ENCODE results near the gene AFM. TPM values are rescaled to one million over a fixed set of nuclear protein-coding genes. Genes with fewer than 3 reads are reported as not detected.
A peak's percentile ranks its signal among the peaks of the same experiment; 100 is the strongest.

AFM gene
- total and polyA plus RNA-seq, 2 of the 13 experiments (the other 11 are each of a cell fraction or from before 2014, with no cell fraction given) = 0.13 to 1.8 TPM

GRCh38 chr4:73479323-73479722 lies 2.2 kb upstream of the AFM start:
- no peaks in the 10 kb centered on the region for H3K27me3 ChIP-seq (ENCODE audit: control insufficient read depth in 1 of 2, insufficient read depth in 2 of 2, low read length in 2 of 2)
- FAIRE-seq (peak; percentile 46), DNase-seq (ENCODE audit: low spot score) (no peak), ATAC-seq (no peak)
- TF ChIP-seq GATAD2A (CRISPR knock-in tag; IDR thresholded peaks at IDR 0.05) = no peak
- no peak for TF ChIP-seq RFXAP (CRISPR knock-in tag; IDR thresholded peaks at IDR 0.05; ENCODE audit: borderline replicate concordance)
- TF ChIP-seq ONECUT2 (CRISPR knock-in tag; IDR thresholded peaks at IDR 0.05) = peak; percentile 77
- no peak for TF ChIP-seq ZNF138 (CRISPR knock-in tag; IDR thresholded peaks at IDR 0.05; ENCODE audit: low read depth)
- TF ChIP-seq ZC3H4 (CRISPR knock-in tag; IDR thresholded peaks at IDR 0.05; ENCODE audit: borderline replicate concordance) = no peak
- no peak for TF ChIP-seq ZNF790 (CRISPR knock-in tag; IDR thresholded peaks at IDR 0.05; ENCODE audit: borderline replicate concordance)
- no peak for TF ChIP-seq PPARG (CRISPR knock-in tag; conservative IDR thresholded peaks at IDR 0.05)
- TF ChIP-seq MED1 (CRISPR knock-in tag; IDR thresholded peaks at IDR 0.05) = no peak
- no peak for TF ChIP-seq ZNF282 (IDR thresholded peaks at IDR 0.05; ENCODE audit: partially characterized antibody)
- peak in 1 of 2 experiments; percentile 39; a peak in 2 of 4 replicates for TF ChIP-seq MAFK (conservative IDR thresholded peaks at IDR 0.05 in 1 of 2, IDR thresholded peaks at IDR 0.05 in 1 of 2; ENCODE audit: low read length in 2 of 2)
- in situ Hi-C loops (cut with HindIII; ENCODE audit: extremely low pct_ligation_motif_present, low pct_unique_long_range_greater_than_20kb) (no loop called here), intact Hi-C loops (cut with micrococcal nuclease; ENCODE audit: unreplicated experiment) (no loop called here)
- no peaks in the 10 kb centered on the region for H4K20me1 ChIP-seq (ENCODE audit: insufficient read depth, low read length)
- no peak overlapping the region for H3K4me3 ChIP-seq (replicated peaks in 1 of 3; ENCODE audit: insufficient read depth in 1 of 3, low read depth in 2 of 3, low read length in 3 of 3)
- ChIA-PET POLR2A (no interaction called here), CTCF (ENCODE audit: low intra/inter-chr PET ratio, low total read pairs) (no interaction called here)
- no peak overlapping the region for H2AFZ ChIP-seq (ENCODE audit: low read length)
- peaks cover 33% of the 10 kb centered on the region for H3K4me1 ChIP-seq (ENCODE audit: insufficient read depth, low read length)
- H3K79me2 ChIP-seq (ENCODE audit: insufficient read depth, low read length) = no peaks in the 10 kb centered on the region
- BruUV-seq (replicated peaks) = no TSS peak
- H3K27ac ChIP-seq (ENCODE audit: extremely low read length, insufficient read depth, low read length) = no peak overlapping the region
- no peak overlapping the region for H3K4me2 ChIP-seq (ENCODE audit: low read depth, low read length)
- H3K9me3 ChIP-seq (ENCODE audit: low read length) = peaks cover 15% of the 10 kb centered on the region
- 42% methylated on average over 1 of the region's 1 CpG for WGBS (ENCODE audit: low lambda C conversion rate)
- no peak overlapping the region for H3K9ac ChIP-seq (ENCODE audit: insufficient read depth, low read depth, low read length)
- H3K36me3 ChIP-seq (replicated peaks in 1 of 2; ENCODE audit: control insufficient read depth in 1 of 2, insufficient read depth in 2 of 2, low read length in 2 of 2) = no peaks in the 10 kb centered on the region

GRCh38 chr4:73485085-73485484 lies 3.5 kb downstream of the AFM start:
- Histone ChIP-seq H4K20me1 (ENCODE audit: insufficient read depth, low read length) (no peaks in the 10 kb centered on the region), H3K4me3 (replicated peaks in 1 of 3; ENCODE audit: insufficient read depth in 1 of 3, low read depth in 2 of 3, low read length in 3 of 3) (no peak overlapping the region), H3K4me1 (ENCODE audit: insufficient read depth, low read length) (peaks cover 37% of the 10 kb centered on the region), H3K27me3 (ENCODE audit: control insufficient read depth in 1 of 2, insufficient read depth in 2 of 2, low read length in 2 of 2) (no peaks in the 10 kb centered on the region), H3K36me3 (replicated peaks in 1 of 2; ENCODE audit: control insufficient read depth in 1 of 2, insufficient read depth in 2 of 2, low read length in 2 of 2) (no peaks in the 10 kb centered on the region), H3K9me3 (ENCODE audit: low read length) (no peaks in the 10 kb centered on the region), H2AFZ (ENCODE audit: low read length) (no peak overlapping the region), H3K79me2 (ENCODE audit: insufficient read depth, low read length) (no peaks in the 10 kb centered on the region), H3K27ac (ENCODE audit: extremely low read length, insufficient read depth, low read length) (no peak overlapping the region), H3K9ac (ENCODE audit: insufficient read depth, low read depth, low read length) (no peak overlapping the region), H3K4me2 (ENCODE audit: low read depth, low read length) (no peak overlapping the region)
- no TSS peak for BruUV-seq (replicated peaks)
- ATAC-seq (no peak), FAIRE-seq (no peak), DNase-seq (ENCODE audit: low spot score) (no peak)
- in situ Hi-C loops (cut with HindIII; ENCODE audit: extremely low pct_ligation_motif_present, low pct_unique_long_range_greater_than_20kb) (no loop called here), intact Hi-C loops (cut with micrococcal nuclease; ENCODE audit: unreplicated experiment) (loop anchor here (10.0 kb wide), 1 partner anchor 50 kb away; no protein-coding TSS in a partner anchor)
- CTCF ChIA-PET (ENCODE audit: low intra/inter-chr PET ratio, low total read pairs) = no interaction called here
- POLR2A ChIA-PET = no interaction called here
- TF ChIP-seq ZNF234 (CRISPR knock-in tag; conservative IDR thresholded peaks at IDR 0.05) (no peak), CREM (IDR thresholded peaks at IDR 0.05) (no peak), CREM (CRISPR knock-in tag; IDR thresholded peaks at IDR 0.05) (no peak), RFX3 (CRISPR knock-in tag; IDR thresholded peaks at IDR 0.05) (no peak), ZNF335 (CRISPR knock-in tag; IDR thresholded peaks at IDR 0.05) (no peak), ZNF562 (CRISPR knock-in tag; IDR thresholded peaks at IDR 0.05; ENCODE audit: borderline replicate concordance) (no peak), ZNF10 (CRISPR knock-in tag; IDR thresholded peaks at IDR 0.05; ENCODE audit: borderline replicate concordance, low read depth) (no peak), KLF12 (CRISPR knock-in tag; IDR thresholded peaks at IDR 0.05; ENCODE audit: borderline replicate concordance) (no peak), ZNF251 (CRISPR knock-in tag; IDR thresholded peaks at IDR 0.05) (no peak), MYPOP (CRISPR knock-in tag; IDR thresholded peaks at IDR 0.05) (no peak), CEBPG (CRISPR knock-in tag; IDR thresholded peaks at IDR 0.05) (no peak)
